ENCODE measurements around the gene SMIM38.

- TF ChIP-seq CTCF (IDR thresholded peaks at IDR 0.05) (no peak), ZFX (IDR thresholded peaks at IDR 0.05; ENCODE audit: borderline replicate concordance) (no peak)
Measured at GRCh38 chr11:69126286-69126685, 29.4 kb upstream of the SMIM38 start.
